HepG2 (cell line): Measurements from ENCODE around the gene GTSF1L.

ENCODE experiments used
- CC2D1A ChIP-seq: sonication (generic); formaldehyde crosslinking; IDR thresholded peaks from 2 replicates; pipeline ENCODE4 v1.8.1; 2023; ENCODE audit warnings: mild to moderate bottlenecking, missing genetic modification reagents
- CTCF ChIP-seq: sonication (generic); formaldehyde crosslinking; IDR thresholded peaks from 2 replicates; pipeline ENCODE4 v1.5.0; 2020; ENCODE audit warnings: mild to moderate bottlenecking, missing genetic modification reagents, moderate library complexity
- EZH2 ChIP-seq: conservative IDR thresholded peaks from 2 replicates; pipeline ENCODE4 v1.6.1; 2012; ENCODE audit warnings: mild to moderate bottlenecking, low read depth, low read length, moderate library complexity
- HDAC2 ChIP-seq: sonication (generic); formaldehyde crosslinking; IDR thresholded peaks from 2 replicates; pipeline ENCODE4 v1.4.0; 2020; ENCODE audit warnings: missing genetic modification reagents
- MYC ChIP-seq: sonication (generic); formaldehyde crosslinking; IDR thresholded peaks from 2 replicates; pipeline ENCODE4 v1.9.0; 2021; ENCODE audit warnings: missing genetic modification reagents, borderline replicate concordance
- PRDM4 ChIP-seq: sonication (generic); formaldehyde crosslinking; IDR thresholded peaks from 2 replicates; pipeline ENCODE4 v1.9.0; 2021; ENCODE audit warnings: missing genetic modification reagents, borderline replicate concordance
- ZBTB1 ChIP-seq: sonication (generic); formaldehyde crosslinking; IDR thresholded peaks from 2 replicates; pipeline ENCODE4 v1.4.0; 2020; ENCODE audit warnings: missing genetic modification reagents, borderline replicate concordance
- ZNF232 ChIP-seq: sonication (generic); formaldehyde crosslinking; IDR thresholded peaks from 2 replicates; pipeline ENCODE4 v1.4.0; 2020; ENCODE audit warnings: missing genetic modification reagents, borderline replicate concordance
- ZNF616 ChIP-seq: sonication (generic); formaldehyde crosslinking; IDR thresholded peaks from 2 replicates; pipeline ENCODE4 v1.5.0; 2020; ENCODE audit warnings: low read depth, mild to moderate bottlenecking, missing genetic modification reagents
- ZNF639 ChIP-seq: conservative IDR thresholded peaks from 2 replicates; pipeline ENCODE4 v1.6.1; 2018; ENCODE audit warnings: missing genetic modification reagents
- ZNF780A ChIP-seq: sonication (generic); formaldehyde crosslinking; IDR thresholded peaks from 2 replicates; pipeline ENCODE4 v1.8.0; 2022; ENCODE audit warnings: mild to moderate bottlenecking, missing genetic modification reagents, moderate library complexity

GRCh38 chr20:43722153-43722505 lies 4.7 kb downstream of the GTSF1L start:
- no peak for TF ChIP-seq EZH2
- TF ChIP-seq MYC (CRISPR knock-in tag): no peak
- no peak for TF ChIP-seq ZNF639 (CRISPR knock-in tag)
- TF ChIP-seq PRDM4 (CRISPR knock-in tag): no peak
- no peak for TF ChIP-seq CTCF (CRISPR knock-in tag)
- no peak for TF ChIP-seq ZBTB1 (CRISPR knock-in tag)
- TF ChIP-seq ZNF232 (CRISPR knock-in tag): no peak
- no peak for TF ChIP-seq ZNF616 (CRISPR knock-in tag)
- no peak for TF ChIP-seq ZNF780A (CRISPR knock-in tag)
- TF ChIP-seq HDAC2: no peak
- no peak for TF ChIP-seq CC2D1A (CRISPR knock-in tag)
